Measurements from ENCODE around the gene SUPT3H. TPM values are rescaled to one million over a fixed set of nuclear protein-coding genes. Genes with fewer than 3 reads are reported as not detected.
A peak's percentile ranks its signal among the peaks of the same experiment; 100 is the strongest.

The SUPT3H gene
- total RNA-seq, 3 donors from 2014 or later (not counting 1 experiment from before 2014, with no cell fraction given) = 7.3 to 10.9 (median 9.9) TPM

GRCh38 chr6:44932651-44933091, 445.1 kb downstream of the SUPT3H start:
- 42% methylated on average over 6 of the region's 7 CpGs for WGBS (ENCODE audit: insufficient coverage)

GRCh38 chr6:44931385-44931784, 446.3 kb downstream of the SUPT3H start:
- no peak overlapping the region for H3K4me3 ChIP-seq (ENCODE audit: low read length)
- intact Hi-C loops (cut with micrococcal nuclease) = no loop called here
- H3K4me1 Mint-ChIP-seq = peaks cover 17 to 25% of the 10 kb centered on the region in 2 donors

More at GRCh38 chr6:44932651-44933091, 445.1 kb downstream of the SUPT3H start:
- H3K27me3 Mint-ChIP-seq (ENCODE audit: low read depth in 2 of 2) = no peaks in the 10 kb centered on the region
- H3K4me3 ChIP-seq (ENCODE audit: low read length) = peak overlapping the region; percentile 44
- no peaks in the 10 kb centered on the region for H3K36me3 Mint-ChIP-seq
- H3K4me1 Mint-ChIP-seq = peaks cover 17 to 28% of the 10 kb centered on the region in 2 donors
- H3K27ac Mint-ChIP-seq = peak overlapping the region; percentile 94 to 96
- peaks cover 8% of the 10 kb centered on the region for H3K4me1 ChIP-seq (ENCODE audit: control insufficient read depth, insufficient read depth, low read length)
- peak overlapping the region; percentile 90 for H3K4me3 Mint-ChIP-seq
- TF ChIP-seq, protein P1, sequence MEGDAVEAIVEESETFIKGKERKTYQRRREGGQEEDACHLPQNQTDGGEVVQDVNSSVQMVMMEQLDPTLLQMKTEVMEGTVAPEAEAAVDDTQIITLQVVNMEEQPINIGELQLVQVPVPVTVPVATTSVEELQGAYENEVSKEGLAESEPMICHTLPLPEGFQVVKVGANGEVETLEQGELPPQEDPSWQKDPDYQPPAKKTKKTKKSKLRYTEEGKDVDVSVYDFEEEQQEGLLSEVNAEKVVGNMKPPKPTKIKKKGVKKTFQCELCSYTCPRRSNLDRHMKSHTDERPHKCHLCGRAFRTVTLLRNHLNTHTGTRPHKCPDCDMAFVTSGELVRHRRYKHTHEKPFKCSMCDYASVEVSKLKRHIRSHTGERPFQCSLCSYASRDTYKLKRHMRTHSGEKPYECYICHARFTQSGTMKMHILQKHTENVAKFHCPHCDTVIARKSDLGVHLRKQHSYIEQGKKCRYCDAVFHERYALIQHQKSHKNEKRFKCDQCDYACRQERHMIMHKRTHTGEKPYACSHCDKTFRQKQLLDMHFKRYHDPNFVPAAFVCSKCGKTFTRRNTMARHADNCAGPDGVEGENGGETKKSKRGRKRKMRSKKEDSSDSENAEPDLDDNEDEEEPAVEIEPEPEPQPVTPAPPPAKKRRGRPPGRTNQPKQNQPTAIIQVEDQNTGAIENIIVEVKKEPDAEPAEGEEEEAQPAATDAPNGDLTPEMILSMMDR (IDR thresholded peaks at IDR 0.05) = no peak
- H3K27me3 ChIP-seq (ENCODE audit: control insufficient read depth, insufficient read depth, low read length) = no peaks in the 10 kb centered on the region
- intact Hi-C loops (cut with micrococcal nuclease) = no loop called here
- H3K27ac ChIP-seq (ENCODE audit: low read length) = peak overlapping the region; percentile 91
- no peaks in the 10 kb centered on the region for H3K36me3 ChIP-seq (ENCODE audit: control insufficient read depth, insufficient read depth, low read length)
- ATAC-seq (peak; percentile 75 to 79 (median 76)), DNase-seq (peak in 1 of 2 donors; percentile 81)
- H3K9me3 Mint-ChIP-seq = no peaks in the 10 kb centered on the region
- no peaks in the 10 kb centered on the region for H3K9me3 ChIP-seq (ENCODE audit: control insufficient read depth, insufficient read depth, low read length)

DNA sequence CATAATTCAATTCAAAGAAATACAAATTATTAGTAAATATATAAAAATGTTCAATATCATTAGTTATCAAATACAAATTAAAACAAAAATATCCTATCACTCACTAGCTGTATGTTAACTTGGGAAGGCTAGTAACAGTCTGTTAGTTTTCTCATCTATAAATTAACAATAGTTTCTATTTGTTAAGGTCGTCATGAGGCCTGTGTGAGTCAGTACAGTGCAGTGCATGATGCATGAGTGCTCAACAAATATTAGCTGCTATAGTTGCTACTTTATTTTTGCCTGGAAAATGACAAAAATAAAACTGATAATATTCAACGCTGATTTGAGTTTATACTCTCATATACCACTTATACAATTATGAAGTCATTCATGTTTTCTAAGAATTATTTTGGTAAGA, 451.2 kb downstream of the SUPT3H start:
- 100% methylated on average over 1 of the region's 2 CpGs for WGBS (ENCODE audit: insufficient coverage)
- Histone ChIP-seq H3K9me3 (ENCODE audit: control insufficient read depth, insufficient read depth, low read length) (no peaks in the 10 kb centered on the region), H3K4me3 (ENCODE audit: low read length) (no peak overlapping the region), H3K36me3 (ENCODE audit: control insufficient read depth, insufficient read depth, low read length) (no peaks in the 10 kb centered on the region), H3K27me3 (ENCODE audit: control insufficient read depth, insufficient read depth, low read length) (no peaks in the 10 kb centered on the region), H3K27ac (ENCODE audit: low read length) (no peak overlapping the region), H3K4me1 (ENCODE audit: control insufficient read depth, insufficient read depth, low read length) (no peaks in the 10 kb centered on the region)
- no peaks in the 10 kb centered on the region for H3K36me3 Mint-ChIP-seq
- H3K9me3 Mint-ChIP-seq = no peaks in the 10 kb centered on the region
- no peaks in the 10 kb centered on the region for H3K27me3 Mint-ChIP-seq (ENCODE audit: low read depth in 2 of 2)
- TF ChIP-seq, protein P1 (IDR thresholded peaks at IDR 0.05) = no peak
- H3K4me1 Mint-ChIP-seq = peaks cover 7 to 12% of the 10 kb centered on the region in 2 donors
- ATAC-seq = no peak
- no peak overlapping the region for H3K4me3 Mint-ChIP-seq
- DNase-seq = peak in 1 of 2 donors; percentile 29
- no peak overlapping the region for H3K27ac Mint-ChIP-seq
- intact Hi-C loops (cut with micrococcal nuclease) = no loop called here

More at GRCh38 chr6:44931385-44931784, 446.3 kb downstream of the SUPT3H start:
- Histone ChIP-seq H3K27ac (ENCODE audit: low read length) (peak overlapping the region; percentile 57), H3K36me3 (ENCODE audit: control insufficient read depth, insufficient read depth, low read length) (no peaks in the 10 kb centered on the region), H3K27me3 (ENCODE audit: control insufficient read depth, insufficient read depth, low read length) (no peaks in the 10 kb centered on the region), H3K9me3 (ENCODE audit: control insufficient read depth, insufficient read depth, low read length) (no peaks in the 10 kb centered on the region), H3K4me1 (ENCODE audit: control insufficient read depth, insufficient read depth, low read length) (peaks cover 8% of the 10 kb centered on the region)
- no peaks in the 10 kb centered on the region for H3K27me3 Mint-ChIP-seq (ENCODE audit: low read depth in 2 of 2)
- H3K9me3 Mint-ChIP-seq = no peaks in the 10 kb centered on the region
- peak overlapping the region; percentile 35 for H3K4me3 Mint-ChIP-seq
- TF ChIP-seq, protein P1 (IDR thresholded peaks at IDR 0.05) = no peak
- ATAC-seq (no peak), DNase-seq (no peak)
- H3K27ac Mint-ChIP-seq = peak overlapping the region; percentile 94 to 96
- no peaks in the 10 kb centered on the region for H3K36me3 Mint-ChIP-seq
